NCI-H748 treated with DMSO at 0.1 percent for 48 hours (cell line): ENCODE data around the gene PMM2.
"Not testable (repeated sequence)": the region's sequence is repeated elsewhere in the genome, so short reads cannot be mapped to it uniquely, and the experiment has no call there.

Experiments
- DNase-seq: peaks from one replicate; lab custom pipeline; 2025; lab: John Stamatoyannopoulos, UW

Gene PMM2

GRCh38 chr16:8818504-8819270 is 21.0 kb downstream of the PMM2 start:
- no peak for DNase-seq

DNA sequence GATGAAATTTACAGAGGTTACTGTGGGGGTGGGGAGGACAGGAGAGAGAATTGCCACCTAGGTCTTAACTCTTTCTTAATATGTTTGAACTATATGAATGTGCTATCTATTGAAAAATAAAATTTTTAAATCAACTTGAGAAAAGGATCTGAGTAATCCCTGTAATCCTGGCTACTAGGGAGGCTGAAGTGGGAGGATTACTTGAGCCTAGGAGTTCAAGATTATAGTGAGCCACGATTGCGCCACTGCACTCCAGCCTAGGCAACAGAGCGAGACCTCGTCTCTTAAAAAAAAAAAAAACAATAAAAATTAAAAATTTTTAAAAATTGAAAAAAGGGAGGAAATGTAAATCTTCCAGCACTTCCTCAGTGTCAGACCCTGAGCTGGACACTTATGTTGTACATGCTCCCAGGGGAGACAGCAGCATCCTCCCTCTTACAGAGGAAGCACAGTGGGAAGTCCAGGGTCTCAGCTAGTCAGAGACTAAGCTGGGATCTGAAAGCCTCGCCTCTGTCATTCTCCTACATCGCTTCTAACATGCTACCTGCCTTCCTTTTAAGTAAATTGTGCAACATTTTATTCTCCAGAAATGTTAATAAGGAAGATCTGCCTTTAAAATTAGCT is 21.9 kb downstream of the PMM2 start:
- no peak for DNase-seq

GRCh38 chr16:8822403-8822802 is 24.8 kb downstream of the PMM2 start:
- DNase-seq = no peak

DNA sequence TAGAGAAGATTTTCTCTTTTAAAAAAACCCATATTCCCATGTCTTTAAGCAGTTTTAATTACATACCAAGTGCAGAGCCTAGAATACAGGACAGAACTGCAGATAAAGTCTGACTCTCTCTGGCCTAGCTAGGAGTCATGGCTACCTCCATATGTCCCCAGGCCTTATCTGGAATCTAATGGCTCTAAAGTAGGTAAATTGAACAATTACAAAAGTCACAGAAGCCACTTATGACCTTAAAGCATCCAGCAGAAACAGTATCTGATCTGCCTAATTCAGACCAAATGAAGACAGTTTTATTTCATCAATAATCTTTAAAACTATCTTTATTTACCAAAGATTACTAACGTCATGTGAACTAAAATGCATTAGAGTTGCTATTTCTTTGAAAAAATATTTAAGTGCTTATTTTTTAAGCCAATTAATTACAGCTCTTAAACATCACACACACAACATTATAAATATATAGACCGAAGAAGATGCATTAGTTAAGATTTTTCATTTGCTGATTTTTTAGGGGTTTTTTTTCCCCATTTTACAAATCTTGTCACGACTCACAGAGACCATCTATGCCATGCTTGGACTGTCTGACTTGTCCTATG is 28.7 kb downstream of the PMM2 start:
- DNase-seq = no peak

DNA sequence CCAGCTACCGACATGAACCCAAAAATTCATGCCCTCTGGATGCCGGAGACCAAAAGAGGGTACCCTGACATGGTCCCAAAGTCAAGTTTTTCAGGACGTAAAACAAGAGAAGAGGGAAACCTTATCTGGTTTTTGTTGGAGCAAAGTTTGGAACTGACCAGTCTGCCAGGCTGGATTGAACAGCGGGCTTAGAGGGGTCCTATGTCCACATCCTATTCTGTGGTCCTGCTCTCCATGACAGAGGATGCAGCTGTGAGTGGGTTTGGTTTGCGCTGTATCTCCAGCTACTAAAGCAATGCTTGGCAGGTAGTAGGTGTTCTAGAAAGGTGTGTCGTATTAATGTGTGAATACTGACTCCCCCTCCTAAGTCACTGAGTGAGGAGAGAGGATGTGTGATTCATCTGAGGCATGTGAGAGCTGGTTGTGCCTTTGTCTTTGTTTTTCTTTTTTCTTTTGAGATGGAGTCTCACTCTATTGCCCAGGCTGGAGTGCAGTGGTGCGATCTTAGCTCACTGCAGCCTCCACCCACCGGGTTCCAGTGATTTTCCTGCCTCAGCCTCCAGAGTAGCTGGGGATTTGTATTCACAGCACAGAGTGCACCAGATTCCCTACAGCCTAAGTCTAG is 31.0 kb downstream of the PMM2 start:
- no peak for DNase-seq

- DNase-seq = no peak
Measured at GRCh38 chr16:8831450-8831849, 33.8 kb downstream of the PMM2 start.

DNA sequence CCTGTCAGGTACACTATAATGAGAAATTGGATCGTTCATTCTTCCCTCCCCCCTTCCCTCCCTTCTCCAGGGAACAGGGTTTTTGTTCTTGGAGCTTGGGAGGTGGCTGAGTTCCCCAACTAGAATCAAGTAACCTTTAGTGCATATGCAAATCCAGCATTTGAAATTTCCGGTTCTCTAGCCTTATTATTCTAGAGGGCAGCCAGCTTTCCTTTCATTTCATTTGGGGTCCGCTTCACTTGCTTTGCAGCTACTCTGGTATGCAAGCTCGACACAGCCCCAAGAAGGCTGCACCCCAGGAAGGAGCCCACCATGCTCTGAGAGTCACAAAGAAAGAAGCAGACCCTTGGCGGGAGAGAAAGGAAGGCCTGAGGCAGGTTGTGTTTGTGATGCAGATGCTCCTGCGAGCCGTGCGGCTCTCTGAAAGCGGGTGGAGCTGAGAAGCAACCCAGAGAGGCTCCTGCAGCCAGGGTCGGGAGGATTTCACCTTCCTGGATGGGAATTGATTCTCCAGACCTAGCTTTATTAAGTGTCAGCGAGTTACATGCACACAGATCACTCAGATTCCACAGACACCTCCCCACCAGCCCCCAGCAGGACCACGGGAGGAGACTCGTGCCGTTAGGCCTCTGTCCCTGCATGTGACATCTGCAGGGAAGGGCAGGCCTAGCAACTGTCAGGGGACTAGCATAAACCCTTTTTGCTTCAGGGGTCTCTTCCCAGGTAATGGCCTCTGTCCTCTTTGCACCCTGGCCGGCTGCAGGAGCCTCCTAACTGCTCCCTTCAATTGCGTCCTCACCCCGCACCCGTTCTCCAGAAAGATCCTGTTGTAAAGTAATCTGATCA is 34.5 kb downstream of the PMM2 start:
- no peak for DNase-seq

DNA sequence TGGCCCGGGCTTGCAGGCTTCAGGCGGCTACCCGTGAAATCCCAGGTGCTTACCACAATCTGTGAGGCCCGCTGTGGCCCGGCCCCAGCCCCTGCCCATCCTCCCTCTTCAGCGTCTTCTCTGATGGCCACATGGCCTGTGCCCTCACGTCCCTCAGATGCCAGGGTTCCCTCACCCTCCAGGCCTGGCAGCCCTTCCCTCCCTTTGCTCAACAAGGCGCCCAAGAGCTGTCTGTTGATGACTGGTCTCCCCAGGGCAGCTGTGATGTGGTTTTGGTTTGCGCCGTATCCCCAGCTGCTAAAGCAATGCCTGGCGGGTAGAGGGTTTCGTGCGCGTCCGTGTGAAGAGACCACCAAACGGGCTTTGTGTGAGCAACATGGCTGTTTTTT is 35.1 kb downstream of the PMM2 start:
- DNase-seq = no peak

- DNase-seq = not testable (repeated sequence)
Measured at GRCh38 chr16:8836797-8837196, 39.2 kb downstream of the PMM2 start.

- not testable (repeated sequence) for DNase-seq
Measured at GRCh38 chr16:8837594-8837993, 40.0 kb downstream of the PMM2 start.

- DNase-seq = not testable (repeated sequence)
Measured at GRCh38 chr16:8842016-8842415, 44.4 kb downstream of the PMM2 start.

- not testable (repeated sequence) for DNase-seq
Measured at GRCh38 chr16:8843296-8843695, 45.7 kb downstream of the PMM2 start.

GRCh38 chr16:8845699-8846298 is 48.2 kb downstream of the PMM2 start:
- no peak for DNase-seq

DNA sequence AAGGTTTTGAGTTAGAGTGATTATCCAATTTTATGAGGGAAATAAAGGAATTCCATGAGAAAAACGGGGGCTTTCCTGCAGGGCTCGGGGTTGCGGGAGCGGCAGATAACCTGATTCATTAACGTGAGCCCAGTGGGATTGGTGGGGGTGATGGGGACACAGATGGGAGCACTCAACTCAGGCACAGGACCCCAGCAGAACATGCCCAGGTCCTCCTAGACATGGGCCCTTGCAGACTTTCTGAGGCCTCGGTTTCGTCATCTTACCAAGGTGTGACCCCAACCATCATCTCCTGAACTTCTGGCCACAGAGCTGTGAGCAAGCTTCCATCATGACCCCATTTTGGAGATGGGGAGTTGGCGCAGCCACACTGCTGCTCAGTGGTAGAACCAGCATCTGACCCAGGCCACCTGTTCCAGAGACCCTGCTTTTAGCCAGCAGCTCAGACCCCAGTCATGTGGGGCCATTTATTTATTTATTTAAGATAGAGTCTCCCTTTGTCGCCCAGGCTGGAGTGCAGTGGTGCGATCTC is 48.8 kb downstream of the PMM2 start:
- no peak for DNase-seq

DNA sequence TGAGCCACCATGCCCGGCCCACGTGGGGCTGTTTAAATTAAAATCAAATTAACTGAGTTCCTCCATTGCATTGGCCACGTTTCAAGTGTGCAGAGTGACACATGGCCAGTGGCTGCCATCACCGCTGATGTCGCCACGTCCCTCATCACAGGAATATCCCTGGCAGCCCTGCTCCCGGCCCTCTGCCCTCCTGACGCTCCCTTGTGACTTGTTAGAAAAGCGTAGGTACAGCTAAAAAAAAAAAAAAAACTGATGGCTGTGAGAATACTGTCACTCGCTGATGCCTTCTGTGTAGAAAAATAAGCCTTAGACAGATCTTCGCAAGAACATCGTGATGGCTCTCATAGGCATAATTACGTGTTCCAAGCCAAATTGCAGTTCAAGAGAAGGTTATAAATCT is 49.5 kb downstream of the PMM2 start:
- no peak for DNase-seq

- no peak for DNase-seq
Measured at GRCh38 chr16:8847623-8848022, 50.0 kb downstream of the PMM2 start.

DNA sequence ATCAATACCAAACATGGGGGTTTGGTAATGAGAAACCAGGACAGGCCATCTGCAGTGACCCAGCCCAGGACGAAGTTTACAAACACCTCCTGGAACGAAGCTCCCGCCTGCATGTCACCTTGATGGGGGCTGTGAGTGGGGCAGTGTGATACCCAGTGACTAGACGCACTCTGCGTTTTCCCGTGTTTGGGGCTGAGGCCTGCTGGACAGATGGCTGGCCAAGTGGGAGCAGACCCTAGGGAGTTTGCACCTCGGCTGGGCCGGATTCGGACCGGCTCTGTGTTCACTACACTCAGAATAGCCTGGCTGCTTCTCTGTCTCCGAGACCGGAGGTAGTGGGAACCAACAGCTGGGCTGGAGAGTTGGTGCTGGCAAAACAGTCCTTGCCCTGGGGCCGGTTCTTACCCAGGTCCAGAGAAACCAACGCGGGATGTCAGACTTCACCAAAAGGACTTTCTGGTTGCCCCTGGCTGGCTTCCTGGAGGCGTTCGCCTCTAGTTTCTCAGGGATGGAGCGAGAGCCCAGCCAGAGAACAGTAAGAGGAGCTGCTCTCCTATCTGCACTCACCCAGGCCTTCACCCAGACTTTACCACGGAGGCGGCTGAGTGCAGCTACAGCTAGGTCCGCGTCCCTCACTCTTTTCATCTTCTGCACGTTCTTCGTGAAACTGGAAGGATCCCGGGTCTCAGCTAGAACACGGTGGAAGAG is 50.7 kb downstream of the PMM2 start:
- no peak for DNase-seq

GRCh38 chr16:8848939-8849391 is 51.3 kb downstream of the PMM2 start:
- no peak for DNase-seq

- DNase-seq = no peak
Measured at GRCh38 chr16:8849411-8850011, 51.9 kb downstream of the PMM2 start.

- DNase-seq = no peak
Measured at GRCh38 chr16:8850279-8850885, 52.7 kb downstream of the PMM2 start.
